NOMO-1 treated with DMSO at 0.1 percent for 48 hours (cell line): Measurements from ENCODE around the gene HMX1.

ENCODE experiments used
- DNase-seq: peaks from one replicate; lab custom pipeline; 2025; ENCODE audit not compliant: unreplicated experiment; lab: John Stamatoyannopoulos, UW

The HMX1 gene

GRCh38 chr4:8871417-8872401 lies at the start of gene HMX1:
HMX1 (minus strand) TSS chr4:8871839; CDS start chr4:8871614, 225 bp downstream.
- no peak for DNase-seq

- no peak for DNase-seq
Measured at GRCh38 chr4:8920969-8921368, 49.3 kb upstream of the HMX1 start.

- DNase-seq = no peak
Measured at GRCh38 chr4:8920289-8920965, 48.8 kb upstream of the HMX1 start.

GRCh38 chr4:8919651-8920288 lies 48.1 kb upstream of the HMX1 start:
- DNase-seq = no peak

- DNase-seq = peak; percentile 9
Measured at GRCh38 chr4:8917868-8918783, 46.5 kb upstream of the HMX1 start.

- no peak for DNase-seq
Measured at GRCh38 chr4:8917321-8917811, 45.7 kb upstream of the HMX1 start.

GRCh38 chr4:8916906-8917305 lies 45.3 kb upstream of the HMX1 start:
- DNase-seq = no peak

- no peak for DNase-seq
Measured at GRCh38 chr4:8916351-8916885, 44.8 kb upstream of the HMX1 start.

GRCh38 chr4:8915201-8916200 lies 43.9 kb upstream of the HMX1 start:
- no peak for DNase-seq

GRCh38 chr4:8914461-8915171 lies 43.0 kb upstream of the HMX1 start:
- no peak for DNase-seq

GRCh38 chr4:8913858-8914460 lies 42.3 kb upstream of the HMX1 start:
- DNase-seq = no peak

GRCh38 chr4:8913121-8913857 lies 41.6 kb upstream of the HMX1 start:
- DNase-seq = no peak

- DNase-seq = no peak
Measured at GRCh38 chr4:8912506-8912905, 40.9 kb upstream of the HMX1 start.

- no peak for DNase-seq
Measured at GRCh38 chr4:8912089-8912455, 40.4 kb upstream of the HMX1 start.

GRCh38 chr4:8911316-8912088 lies 39.9 kb upstream of the HMX1 start:
- no peak for DNase-seq

- no peak for DNase-seq
Measured at GRCh38 chr4:8910822-8911315, 39.2 kb upstream of the HMX1 start.
